ENCODE data around the gene DTNB.

Gene DTNB

DNA sequence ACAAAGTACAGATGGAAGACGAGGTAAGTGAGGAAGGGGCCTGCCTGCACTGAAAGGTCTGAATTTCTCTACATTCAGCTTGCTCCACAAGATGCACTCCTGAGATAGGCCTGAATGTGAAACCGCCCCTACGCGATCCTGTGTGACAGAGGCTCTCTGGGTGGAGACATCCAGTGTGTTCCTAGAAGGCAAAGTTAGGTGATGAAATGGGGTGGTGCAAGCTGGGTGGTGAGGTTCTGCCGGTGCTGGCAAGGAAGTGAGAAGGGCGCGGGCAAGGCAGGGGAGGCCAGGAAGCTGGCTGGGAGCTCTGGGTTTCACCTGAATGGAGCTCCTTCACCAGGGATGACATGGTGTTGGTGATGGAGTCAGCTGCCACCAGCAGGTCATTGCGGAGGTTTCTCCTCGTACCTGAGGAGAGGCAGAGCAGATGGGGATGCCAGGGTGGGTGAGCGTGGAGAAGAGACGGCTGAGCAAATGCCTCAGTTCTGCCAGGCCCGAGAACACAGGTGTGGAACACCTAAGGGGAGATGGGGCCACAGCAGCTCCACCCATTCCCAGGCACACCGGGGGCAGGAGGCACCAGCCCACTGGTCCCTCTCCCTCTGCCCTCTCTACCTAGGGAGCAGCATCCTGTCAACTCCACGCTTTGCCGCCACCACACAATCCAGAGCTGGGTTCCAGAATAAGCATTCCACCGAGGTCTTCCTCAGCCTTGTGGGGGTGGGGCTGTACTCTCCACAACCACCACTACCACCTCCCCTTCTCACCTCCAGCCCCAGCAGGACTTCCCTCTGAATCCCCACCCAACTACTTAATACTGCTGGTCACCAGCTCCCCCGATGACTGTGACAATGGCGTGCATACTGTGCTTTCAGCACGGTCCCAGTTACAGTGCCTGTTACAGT, 286.2 kb downstream of the DTNB start:
- Histone ChIP-seq H3K27ac (ENCODE audit: low read depth, low read length) (no peak overlapping the region), H3K4me3 (ENCODE audit: low read length) (no peak overlapping the region), H3K27me3 (ENCODE audit: insufficient read depth, low read length) (no peaks in the 10 kb centered on the region), H3K9me3 (ENCODE audit: insufficient read depth, low read depth, low read length) (no peaks in the 10 kb centered on the region), H3K36me3 (ENCODE audit: insufficient read depth, low read length) (no peaks in the 10 kb centered on the region; the same call in 1 of the 2 replicates), H3K9ac (ENCODE audit: low read depth, low read length) (no peak overlapping the region), H3K4me1 (ENCODE audit: insufficient read depth, low read length) (0 out of 2 replicates have a peak, but pooled peaks cover 3% of the 10 kb centered on the region)
- 89% methylated on average over 19 of the region's 19 CpGs for WGBS

DNA sequence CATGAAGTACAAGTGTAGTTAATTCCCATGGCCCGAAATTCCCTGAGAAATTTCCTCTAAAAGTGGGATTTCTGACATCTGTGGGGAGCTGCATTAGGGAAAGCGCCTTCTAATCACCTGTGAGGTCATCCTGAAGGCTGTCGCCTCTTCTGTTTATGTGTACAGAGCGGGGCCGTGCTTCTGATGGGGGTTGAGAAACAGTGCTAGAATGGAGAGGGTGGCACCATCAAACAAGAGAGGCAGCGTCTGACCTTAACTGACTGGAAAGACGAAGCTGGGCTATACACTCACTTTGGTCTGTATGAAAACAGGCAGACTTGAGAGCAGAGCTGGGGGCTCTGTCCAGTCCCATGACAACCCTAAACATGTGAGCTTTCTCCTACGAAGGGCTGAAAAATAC, 287.5 kb downstream of the DTNB start:
- H3K36me3 ChIP-seq (ENCODE audit: insufficient read depth, low read length): no peaks in the 10 kb centered on the region; the same call in 1 of the 2 replicates
- no peak overlapping the region for H3K4me3 ChIP-seq (ENCODE audit: low read length)
- no peak overlapping the region for H3K9ac ChIP-seq (ENCODE audit: low read depth, low read length)
- WGBS: 89% methylated on average over 8 of the region's 8 CpGs
- H3K4me1 ChIP-seq (ENCODE audit: insufficient read depth, low read length): 0 out of 2 replicates have a peak, but pooled peaks cover 3% of the 10 kb centered on the region
- H3K27ac ChIP-seq (ENCODE audit: low read depth, low read length): no peak overlapping the region
- H3K27me3 ChIP-seq (ENCODE audit: insufficient read depth, low read length): no peaks in the 10 kb centered on the region
- H3K9me3 ChIP-seq (ENCODE audit: insufficient read depth, low read depth, low read length): no peaks in the 10 kb centered on the region

DNA sequence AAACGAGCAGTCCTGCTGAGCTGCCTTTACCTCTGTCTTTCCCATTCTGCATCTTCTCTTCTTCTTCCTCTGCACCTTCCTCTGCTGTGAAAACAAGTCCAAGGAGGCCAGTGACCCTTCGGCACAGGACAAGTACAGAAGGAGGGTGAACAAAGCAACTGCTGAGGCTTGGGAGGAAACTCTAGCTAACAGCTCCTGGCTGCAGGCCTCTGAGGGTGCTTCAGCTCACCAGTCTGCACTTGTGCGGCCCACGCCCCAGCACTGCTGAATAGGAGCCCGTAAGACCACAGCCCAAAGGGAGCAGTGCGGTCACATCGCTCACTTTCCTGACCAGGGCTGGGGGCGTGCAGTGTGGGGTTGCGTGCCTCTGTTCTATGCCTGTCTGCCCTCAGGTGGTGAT, 289.6 kb downstream of the DTNB start:
- Histone ChIP-seq H3K27ac (ENCODE audit: low read depth, low read length) (no peak overlapping the region), H3K9ac (ENCODE audit: low read depth, low read length) (no peak overlapping the region), H3K27me3 (ENCODE audit: insufficient read depth, low read length) (no peaks in the 10 kb centered on the region), H3K4me3 (ENCODE audit: low read length) (no peak overlapping the region), H3K9me3 (ENCODE audit: insufficient read depth, low read depth, low read length) (no peaks in the 10 kb centered on the region), H3K4me1 (ENCODE audit: insufficient read depth, low read length) (0 out of 2 replicates have a peak, but pooled peaks cover 3% of the 10 kb centered on the region), H3K36me3 (ENCODE audit: insufficient read depth, low read length) (no peaks in the 10 kb centered on the region)
- WGBS: 93% methylated on average over 9 of the region's 9 CpGs

DNA sequence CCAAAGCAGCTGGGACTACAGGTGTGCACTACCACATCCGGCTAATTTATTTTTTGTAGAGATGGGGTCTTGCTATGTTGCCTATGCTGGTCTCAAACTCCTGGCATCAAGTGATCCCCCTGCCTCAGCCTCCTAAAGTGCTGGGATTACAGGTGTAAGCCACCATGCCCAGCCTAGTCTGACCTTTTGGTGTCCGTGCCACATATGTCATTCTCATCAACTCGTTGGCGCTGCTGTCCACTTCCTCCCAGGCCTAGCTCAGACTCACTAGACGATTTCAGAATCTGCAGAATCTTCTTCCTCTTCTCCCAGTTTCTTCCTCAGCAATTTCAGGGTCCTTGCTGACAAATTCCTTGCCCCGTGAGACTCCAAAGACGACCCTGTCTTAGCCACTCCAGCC, 291.9 kb downstream of the DTNB start:
- H3K9me3 ChIP-seq (ENCODE audit: insufficient read depth, low read depth, low read length): no peaks in the 10 kb centered on the region
- H3K36me3 ChIP-seq (ENCODE audit: insufficient read depth, low read length): no peaks in the 10 kb centered on the region
- no peak overlapping the region for H3K27ac ChIP-seq (ENCODE audit: low read depth, low read length)
- peaks cover 10% of the 10 kb centered on the region; the same call in 1 of the 2 replicates for H3K4me1 ChIP-seq (ENCODE audit: insufficient read depth, low read length)
- H3K27me3 ChIP-seq (ENCODE audit: insufficient read depth, low read length): no peaks in the 10 kb centered on the region; the same call in 1 of the 2 replicates
- H3K4me3 ChIP-seq (ENCODE audit: low read length): no peak overlapping the region
- whole genome bisulfite sequencing: 91% methylated on average over 7 of the region's 7 CpGs
- H3K9ac ChIP-seq (ENCODE audit: low read depth, low read length): no peak overlapping the region

DNA sequence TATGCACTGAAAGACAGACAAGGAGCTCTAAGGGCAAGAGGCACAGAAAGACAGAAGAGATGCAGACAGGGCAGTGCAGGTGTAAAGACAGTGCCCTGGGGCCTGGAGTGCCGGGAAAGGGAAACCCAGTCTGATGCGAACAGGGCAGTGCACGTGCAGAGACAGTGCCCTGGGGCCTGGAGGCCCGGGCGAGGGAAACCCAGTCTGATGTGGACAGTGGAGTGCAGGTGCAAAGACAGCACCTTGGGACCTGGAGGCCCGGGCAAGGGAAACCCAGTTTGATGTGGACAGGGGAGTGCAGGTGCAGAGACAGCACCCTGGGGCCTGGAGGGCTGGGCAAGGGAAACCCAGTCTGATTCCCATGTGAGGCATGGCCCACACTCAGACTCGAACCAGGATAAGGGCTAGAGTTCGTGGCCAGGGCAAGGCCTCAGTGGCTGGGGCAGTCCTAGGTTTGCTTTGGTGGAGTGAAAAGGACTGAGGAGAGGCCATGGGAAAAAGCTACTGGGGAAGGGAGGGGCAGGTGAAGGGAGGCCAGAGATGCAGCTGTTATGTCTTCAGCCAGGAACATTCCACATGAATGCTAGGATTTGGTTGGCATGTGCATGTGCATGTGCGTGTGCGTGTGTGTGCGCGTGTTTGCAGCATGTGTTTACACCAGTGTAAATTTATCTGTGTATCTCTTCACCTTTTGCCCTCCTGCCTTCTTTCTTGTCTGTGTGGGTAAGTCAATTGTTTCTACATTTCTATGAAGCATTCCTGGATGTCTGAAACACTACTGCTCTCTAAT, 292.6 kb downstream of the DTNB start:
- WGBS: 93% methylated on average over 12 of the region's 12 CpGs
- Histone ChIP-seq H3K27ac (ENCODE audit: low read depth, low read length) (no peak overlapping the region), H3K4me3 (ENCODE audit: low read length) (no peak overlapping the region), H3K27me3 (ENCODE audit: insufficient read depth, low read length) (peaks cover 5% of the 10 kb centered on the region; the same call in 1 of the 2 replicates), H3K9me3 (ENCODE audit: insufficient read depth, low read depth, low read length) (no peaks in the 10 kb centered on the region), H3K9ac (ENCODE audit: low read depth, low read length) (no peak overlapping the region), H3K4me1 (ENCODE audit: insufficient read depth, low read length) (peaks cover 10% of the 10 kb centered on the region; the same call in 1 of the 2 replicates), H3K36me3 (ENCODE audit: insufficient read depth, low read length) (no peaks in the 10 kb centered on the region)

DNA sequence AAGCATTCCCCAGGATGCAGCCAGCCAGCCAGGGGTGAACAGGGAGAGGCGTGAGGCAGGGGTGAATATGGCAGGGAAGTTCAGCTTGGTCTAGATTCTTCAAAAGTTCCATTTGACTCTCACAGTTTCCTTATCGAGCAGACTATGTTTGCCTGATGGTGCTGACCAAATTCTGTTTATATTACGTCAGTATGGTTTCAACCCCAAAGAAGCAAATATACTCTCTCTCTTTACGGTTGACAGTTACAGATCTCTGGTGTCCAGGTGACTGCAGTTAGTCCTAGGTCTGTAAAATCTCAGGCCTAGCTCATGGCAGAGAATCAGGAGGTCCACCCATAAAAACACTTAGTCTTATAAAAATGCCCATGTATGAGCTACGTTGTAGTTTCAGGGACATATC, 293.4 kb downstream of the DTNB start:
- Histone ChIP-seq H3K27me3 (ENCODE audit: insufficient read depth, low read length) (peaks cover 5% of the 10 kb centered on the region; the same call in 1 of the 2 replicates), H3K9ac (ENCODE audit: low read depth, low read length) (no peak overlapping the region), H3K9me3 (ENCODE audit: insufficient read depth, low read depth, low read length) (no peaks in the 10 kb centered on the region), H3K27ac (ENCODE audit: low read depth, low read length) (no peak overlapping the region), H3K4me1 (ENCODE audit: insufficient read depth, low read length) (peaks cover 10% of the 10 kb centered on the region; the same call in 1 of the 2 replicates), H3K4me3 (ENCODE audit: low read length) (no peak overlapping the region), H3K36me3 (ENCODE audit: insufficient read depth, low read length) (no peaks in the 10 kb centered on the region)
- 92% methylated on average over 5 of the region's 5 CpGs for WGBS

DNA sequence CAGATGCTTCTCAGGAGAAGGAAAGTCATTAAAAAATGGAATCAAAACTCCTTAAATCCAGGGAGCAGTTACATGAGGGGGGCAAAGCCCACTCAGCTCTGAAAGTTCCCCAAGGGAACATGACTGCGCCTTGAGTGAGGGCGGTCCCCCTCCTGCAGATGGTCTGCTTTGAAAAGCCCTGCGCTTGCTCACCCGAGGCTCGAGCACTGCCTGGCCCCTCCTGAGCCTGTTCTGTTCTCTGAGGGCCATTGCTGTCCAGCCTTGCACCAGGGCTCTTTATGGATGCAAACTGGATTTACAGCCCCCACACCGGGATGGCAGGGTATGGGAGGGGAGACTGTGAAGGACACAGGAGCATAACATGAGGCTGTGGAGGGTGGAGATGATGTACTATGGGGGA, 293.8 kb downstream of the DTNB start:
- H3K27me3 ChIP-seq (ENCODE audit: insufficient read depth, low read length): peaks cover 5% of the 10 kb centered on the region; the same call in 1 of the 2 replicates
- H3K27ac ChIP-seq (ENCODE audit: low read depth, low read length): no peak overlapping the region
- WGBS: 91% methylated on average over 6 of the region's 6 CpGs
- no peak overlapping the region for H3K9ac ChIP-seq (ENCODE audit: low read depth, low read length)
- H3K4me1 ChIP-seq (ENCODE audit: insufficient read depth, low read length): peaks cover 10% of the 10 kb centered on the region; the same call in 1 of the 2 replicates
- no peaks in the 10 kb centered on the region for H3K9me3 ChIP-seq (ENCODE audit: insufficient read depth, low read depth, low read length)
- H3K4me3 ChIP-seq (ENCODE audit: low read length): no peak overlapping the region
- H3K36me3 ChIP-seq (ENCODE audit: insufficient read depth, low read length): no peaks in the 10 kb centered on the region

DNA sequence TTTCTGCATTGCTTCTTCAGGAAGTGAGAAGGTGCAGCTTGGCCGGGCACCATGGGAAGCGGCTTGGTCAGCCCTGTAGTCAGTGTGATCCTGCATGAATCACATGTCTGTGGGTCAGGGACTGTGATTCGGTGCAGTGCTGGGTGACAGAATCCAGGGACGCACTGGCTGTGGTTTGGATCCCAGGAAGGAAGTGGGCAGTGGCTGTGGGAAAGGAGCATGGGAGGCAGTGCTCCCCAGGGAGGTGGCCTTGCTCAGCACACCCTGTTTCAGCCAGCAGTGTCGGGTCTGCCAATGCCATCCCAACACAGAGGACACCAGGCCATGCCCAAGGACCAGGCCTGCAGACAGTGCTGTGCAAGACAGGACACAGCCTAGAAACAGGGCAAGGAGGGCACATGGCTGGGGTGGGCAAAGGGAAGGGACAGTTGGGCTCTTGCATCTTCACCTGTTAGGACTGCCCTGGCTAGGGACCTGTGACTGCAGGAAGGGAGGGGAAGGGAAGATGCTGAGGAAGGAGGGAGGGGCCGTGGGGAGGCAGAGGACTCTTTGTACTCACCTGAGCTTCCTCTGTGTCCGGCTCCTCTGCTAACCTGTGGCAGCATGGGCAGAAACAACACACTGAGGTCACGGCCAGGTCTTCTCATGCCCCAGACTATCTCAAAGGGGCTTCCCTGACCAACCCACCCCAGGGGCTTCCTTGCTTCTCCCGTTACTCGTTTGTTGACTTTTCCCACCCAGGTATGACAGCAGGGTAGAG, 294.5 kb downstream of the DTNB start:
- Histone ChIP-seq H3K36me3 (ENCODE audit: insufficient read depth, low read length) (no peaks in the 10 kb centered on the region), H3K9me3 (ENCODE audit: insufficient read depth, low read depth, low read length) (no peaks in the 10 kb centered on the region), H3K4me3 (ENCODE audit: low read length) (no peak overlapping the region), H3K27ac (ENCODE audit: low read depth, low read length) (no peak overlapping the region), H3K4me1 (ENCODE audit: insufficient read depth, low read length) (peaks cover 10% of the 10 kb centered on the region; the same call in 1 of the 2 replicates), H3K27me3 (ENCODE audit: insufficient read depth, low read length) (peaks cover 5% of the 10 kb centered on the region; the same call in 1 of the 2 replicates), H3K9ac (ENCODE audit: low read depth, low read length) (no peak overlapping the region)
- 82% methylated on average over 10 of the region's 10 CpGs for WGBS

DNA sequence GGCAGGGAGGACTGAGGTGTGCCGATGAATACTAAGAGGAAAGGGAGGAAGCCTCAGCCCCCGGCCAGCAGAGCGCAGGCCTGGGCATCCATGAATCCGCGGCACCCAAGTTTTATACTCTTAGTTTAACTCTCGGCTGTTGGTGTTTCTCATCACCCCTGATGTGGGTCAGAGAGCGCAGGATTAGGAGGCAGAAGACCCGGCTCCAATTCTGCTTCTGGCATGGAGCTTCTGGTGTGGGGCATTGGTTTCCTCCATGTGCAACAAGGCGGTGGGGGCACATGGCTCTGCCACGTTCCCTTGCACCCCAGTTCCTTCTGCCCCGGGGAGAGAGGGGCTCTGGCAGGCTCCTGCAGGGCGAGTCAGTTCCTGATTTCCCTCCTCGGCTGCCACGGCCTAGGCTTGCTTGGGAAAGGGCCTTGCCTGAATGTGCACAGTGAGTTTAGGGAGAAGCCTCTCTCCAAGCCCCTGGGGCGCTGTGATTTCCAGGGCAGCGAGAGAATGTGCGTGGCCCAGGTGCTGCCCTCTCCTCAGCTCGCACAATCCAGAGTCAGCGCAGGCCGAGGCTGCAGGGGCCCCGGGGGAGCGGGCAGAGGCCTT, 295.5 kb downstream of the DTNB start:
- Histone ChIP-seq H3K9ac (ENCODE audit: low read depth, low read length) (no peak overlapping the region), H3K27me3 (ENCODE audit: insufficient read depth, low read length) (peaks cover 5% of the 10 kb centered on the region; the same call in 1 of the 2 replicates), H3K27ac (ENCODE audit: low read depth, low read length) (no peak overlapping the region), H3K36me3 (ENCODE audit: insufficient read depth, low read length) (no peaks in the 10 kb centered on the region), H3K4me1 (ENCODE audit: insufficient read depth, low read length) (peaks cover 10% of the 10 kb centered on the region; the same call in 1 of the 2 replicates), H3K4me3 (ENCODE audit: low read length) (no peak overlapping the region), H3K9me3 (ENCODE audit: insufficient read depth, low read depth, low read length) (no peaks in the 10 kb centered on the region)
- WGBS: 92% methylated on average over 22 of the region's 22 CpGs

Data from HUES64 (cell line).